A549 treated with GW870086 at 1 μM for 4 hours (cell line): ENCODE results near the gene MAGEA2B. TPM values are rescaled to one million over a fixed set of nuclear protein-coding genes. Genes with fewer than 3 reads are reported as not detected.

Experiments
- total RNA-seq: library from RNA; stranded (reverse); fragments of 200-300 nt; extraction: Qiagen RNA extraction; gene quantifications from 5 replicates; pipeline ENCODE4 v1.2.3, GENCODE V29; 2022; ENCODE audit warnings: low read depth

The MAGEA2B gene, protein sequence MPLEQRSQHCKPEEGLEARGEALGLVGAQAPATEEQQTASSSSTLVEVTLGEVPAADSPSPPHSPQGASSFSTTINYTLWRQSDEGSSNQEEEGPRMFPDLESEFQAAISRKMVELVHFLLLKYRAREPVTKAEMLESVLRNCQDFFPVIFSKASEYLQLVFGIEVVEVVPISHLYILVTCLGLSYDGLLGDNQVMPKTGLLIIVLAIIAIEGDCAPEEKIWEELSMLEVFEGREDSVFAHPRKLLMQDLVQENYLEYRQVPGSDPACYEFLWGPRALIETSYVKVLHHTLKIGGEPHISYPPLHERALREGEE
- total RNA-seq: not detected in 5 replicates

DNA sequence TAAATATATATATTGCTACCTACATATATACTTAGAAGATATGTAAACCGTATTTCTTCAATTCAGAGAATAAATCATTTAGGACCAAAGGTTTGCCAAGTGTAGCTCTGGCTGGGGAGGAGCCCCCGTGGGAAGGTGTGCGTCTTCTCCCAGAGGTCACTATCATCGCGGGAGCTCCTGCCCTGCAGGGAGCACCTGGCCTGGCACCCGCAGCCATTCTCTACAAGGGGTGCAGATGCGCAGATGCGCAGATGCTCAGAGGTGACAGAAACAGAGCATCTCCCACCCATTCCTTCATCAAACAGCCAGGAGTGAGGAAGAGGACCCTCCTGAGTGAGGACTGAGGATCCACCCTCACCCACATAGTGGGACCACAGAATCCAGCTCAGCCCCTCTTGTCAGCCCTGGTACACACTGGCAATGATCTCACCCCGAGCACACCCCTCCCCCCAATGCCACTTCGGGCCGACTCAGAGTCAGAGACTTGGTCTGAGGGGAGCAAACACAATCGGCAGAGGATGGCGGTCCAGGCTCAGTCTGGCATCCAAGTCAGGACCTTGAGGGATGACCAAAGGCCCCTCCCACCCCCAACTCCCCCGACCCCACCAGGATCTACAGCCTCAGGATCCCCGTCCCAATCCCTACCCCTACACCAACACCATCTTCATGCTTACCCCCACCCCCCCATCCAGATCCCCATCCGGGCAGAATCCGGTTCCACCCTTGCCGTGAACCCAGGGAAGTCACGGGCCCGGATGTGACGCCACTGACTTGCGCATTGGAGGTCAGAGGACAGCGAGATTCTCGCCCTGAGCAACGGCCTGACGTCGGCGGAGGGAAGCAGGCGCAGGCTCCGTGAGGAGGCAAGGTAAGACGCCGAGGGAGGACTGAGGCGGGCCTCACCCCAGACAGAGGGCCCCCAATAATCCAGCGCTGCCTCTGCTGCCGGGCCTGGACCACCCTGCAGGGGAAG, at the start of gene MAGEA2B:
Gene MAGEA2B, plus strand, starts transcription at position 814 of the 973 bp plus-strand sequence. CDS start 2,479 bp downstream, outside the sequence.

GRCh38 chrX:152697952-152698931, 16.2 kb upstream of the MAGEA2B start, which contains the start of gene MAGEA3:
Gene MAGEA3 (plus strand): TSS chrX:152698794. CDS start chrX:152700833, 2,039 bp downstream.

DNA sequence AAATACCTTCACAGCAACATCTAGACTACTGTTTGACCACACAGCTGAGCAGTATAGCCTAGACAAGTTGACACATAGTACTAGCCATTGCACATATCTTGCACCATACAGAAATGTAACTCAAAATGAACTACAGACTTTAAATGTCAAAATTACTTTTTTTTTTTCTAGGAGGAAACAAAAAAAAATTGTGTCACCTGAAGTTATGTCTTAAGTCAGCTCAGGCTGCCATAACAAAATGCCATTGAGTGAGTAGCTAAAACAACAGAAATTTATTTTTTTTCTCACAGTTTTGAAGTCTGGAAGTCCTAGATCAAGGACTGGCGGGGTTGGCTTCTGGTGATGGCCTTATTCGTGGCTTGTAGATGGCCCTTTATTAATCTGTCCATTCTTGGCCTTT, 5.3 kb upstream of the MAGEA2B start, which contains the start of gene CSAG2:
Gene CSAG2, minus strand, starts transcription at position 101 of the 400 bp plus-strand sequence. CDS start 161 bp downstream, outside the sequence.

GRCh38 chrX:152733261-152733975, 19.0 kb downstream of the MAGEA2B start, which contains the start of the genes CSAG1 and MAGEA12:
Gene CSAG1 (minus strand): TSS chrX:152733721. CDS start chrX:152732460, 1,261 bp downstream.
Gene MAGEA12 (plus strand): TSS chrX:152733757. CDS start chrX:152736162, 2,405 bp downstream.

GRCh38 chrX:152753686-152754650, 39.5 kb downstream of the MAGEA2B start, which contains the start of gene MAGEA2:
Gene MAGEA2 (minus strand): TSS chrX:152753842. CDS start chrX:152751363, 2,479 bp downstream.

GRCh38 chrX:152758918-152759317, 44.5 kb downstream of the MAGEA2B start, which contains the start of gene CSAG3:
Gene CSAG3 (plus strand): TSS chrX:152759218.

Other genes with a start within 250 kb of the MAGEA2B start
- 0.18 to 0.27 TPM (median 0.23 TPM) in 5 replicates for gene GABRQ, start 76.7 kb upstream of the MAGEA2B start, total RNA-seq
- 2.6 to 4.7 TPM (median 3.8 TPM) in 5 replicates for gene MAGEA3, start 15.8 kb upstream of the MAGEA2B start, total RNA-seq
- not detected in 5 replicates for gene CSAG2, start 5.4 kb upstream of the MAGEA2B start, total RNA-seq
- gene CSAG1, start 19.1 kb downstream of the MAGEA2B start, total RNA-seq: 0.17 to 0.45 TPM (median 0.26 TPM) in 4 of 5 replicates, not detected in the other
- 0.13 to 0.22 TPM (median 0.17 TPM) in 5 replicates for gene MAGEA12, start 19.1 kb downstream of the MAGEA2B start, total RNA-seq
- gene MAGEA2, start 39.2 kb downstream of the MAGEA2B start, total RNA-seq: 0.16 to 0.24 TPM in 2 of 5 replicates, not detected in the others
- not detected in 5 replicates for gene CSAG3, start 44.6 kb downstream of the MAGEA2B start, total RNA-seq
- gene MAGEA6, start 55.1 kb downstream of the MAGEA2B start, total RNA-seq: 10.6 to 13.7 TPM (median 12.4 TPM) in 5 replicates
- 68.5 to 80.9 TPM (median 76.0 TPM) in 5 replicates for gene CETN2, start 116.1 kb downstream of the MAGEA2B start, total RNA-seq
- 40.5 to 48.5 TPM (median 44.2 TPM) in 5 replicates for gene NSDHL, start 116.4 kb downstream of the MAGEA2B start, total RNA-seq
- gene ZNF185, start 183.4 kb downstream of the MAGEA2B start, total RNA-seq: 6.9 to 9.3 TPM (median 8.6 TPM) in 5 replicates